H9 (cell line): ENCODE results near the gene APOLD1. TPM values are rescaled to one million over a fixed set of nuclear protein-coding genes. Genes with fewer than 3 reads are reported as not detected.

Experiments
- DNase-seq: peaks from one replicate; pipeline ENCODE4 v3.0.0-alpha.2; 2017
- H2AFZ ChIP-seq: one replicate; pipeline ENCODE4 v1.6.1; 2013; ENCODE audit warnings: mild to moderate bottlenecking, low read length, control low read depth, moderate library complexity
- H2AK5ac ChIP-seq: 2 replicates; pipeline ENCODE4 v1.6.1; 2013; ENCODE audit warnings: low read length, control low read depth, mixed read lengths; ENCODE audit not compliant: insufficient read length
- H2BK120ac ChIP-seq: one replicate; pipeline ENCODE4 v1.6.1; 2013; ENCODE audit warnings: low read depth, mild to moderate bottlenecking, low read length, control low read depth, inconsistent platforms; ENCODE audit not compliant: poor library complexity, severe bottlenecking
- H2BK12ac ChIP-seq: 2 replicates; pipeline ENCODE4 v1.6.1; 2013; ENCODE audit warnings: low read length, control low read depth, mixed read lengths, low read depth; ENCODE audit not compliant: insufficient read length
- H2BK15ac ChIP-seq: 2 replicates; pipeline ENCODE4 v1.6.1; 2013; ENCODE audit warnings: low read depth, low read length, control low read depth
- H2BK20ac ChIP-seq: one replicate; pipeline ENCODE4 v1.6.1; 2013; ENCODE audit warnings: low read depth, mild to moderate bottlenecking, low read length, control low read depth, inconsistent platforms; ENCODE audit not compliant: poor library complexity, severe bottlenecking
- H2BK5ac ChIP-seq: 2 replicates; pipeline ENCODE4 v1.6.1; 2013; ENCODE audit warnings: low read length, control low read depth, mixed read lengths; ENCODE audit not compliant: insufficient read length
- H3K14ac ChIP-seq: 2 replicates; pipeline ENCODE4 v1.6.1; 2013; ENCODE audit warnings: low read length, control low read depth; ENCODE audit not compliant: insufficient read depth
- H3K18ac ChIP-seq: 2 replicates; pipeline ENCODE4 v1.6.1; 2013; ENCODE audit warnings: low read depth, mild to moderate bottlenecking, mixed read lengths, low read length, control low read depth; ENCODE audit not compliant: insufficient read length
- H3K23ac ChIP-seq: 2 replicates; pipeline ENCODE4 v1.6.1; 2013; ENCODE audit warnings: low read length, control low read depth, mixed read lengths, low read depth; ENCODE audit not compliant: insufficient read length
- H3K23me2 ChIP-seq: 2 replicates; pipeline ENCODE4 v1.6.1; 2013; ENCODE audit warnings: low read depth, mild to moderate bottlenecking, mixed read lengths, low read length, control low read depth; ENCODE audit not compliant: insufficient read length, poor library complexity, severe bottlenecking
- H3K27ac ChIP-seq: 2 replicates; pipeline ENCODE4 v1.5.1; 2013; ENCODE audit warnings: low read length, control low read depth, mixed read lengths, low read depth; ENCODE audit not compliant: insufficient read length
- H3K27me3 ChIP-seq: 2 replicates; pipeline ENCODE4 v1.6.1; 2013; ENCODE audit warnings: low read length, control low read depth, inconsistent platforms; ENCODE audit not compliant: insufficient read depth
- H3K4ac ChIP-seq: 2 replicates; pipeline ENCODE4 v1.6.1; 2013; ENCODE audit warnings: low read depth, mild to moderate bottlenecking, control low read depth, inconsistent platforms, low read length, moderate library complexity
- H3K4me1 ChIP-seq: 2 replicates; pipeline ENCODE4 v1.6.1; 2013; ENCODE audit warnings: low read length, control low read depth, inconsistent platforms; ENCODE audit not compliant: insufficient read depth
- H3K4me2 ChIP-seq: 2 replicates; pipeline ENCODE4 v1.6.1; 2013; ENCODE audit warnings: low read length, control low read depth, mixed read lengths; ENCODE audit not compliant: insufficient read length, insufficient read depth
- H3K56ac ChIP-seq: 2 replicates; pipeline ENCODE4 v1.6.1; 2013; ENCODE audit warnings: low read depth, mild to moderate bottlenecking, mixed read lengths, low read length, control low read depth; ENCODE audit not compliant: insufficient read length
- H3K79me1 ChIP-seq: 2 replicates; pipeline ENCODE4 v1.6.1; 2013; ENCODE audit warnings: low read depth, mild to moderate bottlenecking, moderate library complexity, low read length, control low read depth, inconsistent platforms; ENCODE audit not compliant: insufficient read depth, poor library complexity, severe bottlenecking
- H3K79me2 ChIP-seq: 2 replicates; pipeline ENCODE4 v1.6.1; 2013; ENCODE audit warnings: low read length, control low read depth, inconsistent platforms; ENCODE audit not compliant: insufficient read depth
- H3K9ac ChIP-seq: 2 replicates; pipeline ENCODE4 v1.6.1; 2013; ENCODE audit warnings: low read length, control low read depth, mixed read lengths; ENCODE audit not compliant: insufficient read length; ENCODE audit errors: extremely low read depth
- H3K9me3 ChIP-seq: one replicate; pipeline ENCODE4 v1.6.1; 2013; ENCODE audit warnings: low read depth, low read length, inconsistent platforms; ENCODE audit not compliant: control insufficient read depth
- H3T11ph ChIP-seq: one replicate; pipeline ENCODE4 v1.6.1; 2013; ENCODE audit warnings: mild to moderate bottlenecking, low read length, control low read depth, inconsistent platforms
- H4K20me1 ChIP-seq: one replicate; pipeline ENCODE4 v1.6.1; 2013; ENCODE audit not compliant: control insufficient read depth, insufficient read length, insufficient read depth
- H4K5ac ChIP-seq: 2 replicates; pipeline ENCODE4 v1.6.1; 2013; ENCODE audit warnings: low read depth, mild to moderate bottlenecking, mixed read lengths, low read length, control low read depth; ENCODE audit not compliant: insufficient read length
- H4K8ac ChIP-seq: replicated peaks from 2 replicates; pipeline ENCODE4 v1.6.1; 2013; ENCODE audit warnings: low read length, control low read depth, mixed read lengths, low read depth; ENCODE audit not compliant: insufficient read length
- H4K91ac ChIP-seq: 2 replicates; pipeline ENCODE4 v1.6.1; 2013; ENCODE audit warnings: low read depth, mild to moderate bottlenecking, moderate library complexity, mixed read lengths, low read length, control low read depth; ENCODE audit not compliant: insufficient read length
- H3K27ac Mint-ChIP-seq, 3 experiments: 2 replicates in 2 of 3; 3 replicates in 1 of 3; pipeline ENCODE4 v1.8.0; 2020 to 2021; ENCODE audit warnings: mixed read lengths in 3 of 3, mild to moderate bottlenecking in 1 of 3, moderate library complexity in 1 of 3
- H3K27me3 Mint-ChIP-seq: 2 replicates; pipeline ENCODE4 v1.8.0; 2021; ENCODE audit warnings: low read depth, mild to moderate bottlenecking, moderate library complexity, mixed read lengths
- H3K36me3 Mint-ChIP-seq, 3 experiments: 2 replicates in 2 of 3; 3 replicates in 1 of 3; pipeline ENCODE4 v1.8.0; 2020 to 2021; ENCODE audit warnings: low read depth in 3 of 3, mixed read lengths in 3 of 3; ENCODE audit not compliant: insufficient read depth in 1 of 3
- H3K4me1 Mint-ChIP-seq, 2 experiments: 2 replicates each; pipeline ENCODE4 v1.8.0; 2020; ENCODE audit warnings: mixed read lengths in 2 of 2
- H3K4me3 Mint-ChIP-seq, 2 experiments: 2 replicates in 1 of 2; 3 replicates in 1 of 2; pipeline ENCODE4 v1.8.0; 2020 to 2021; ENCODE audit warnings: mild to moderate bottlenecking in 2 of 2, mixed read lengths in 2 of 2, moderate library complexity in 1 of 2
- H3K9me3 Mint-ChIP-seq, 2 experiments: 2 replicates in 1 of 2; 3 replicates in 1 of 2; pipeline ENCODE4 v1.8.0; 2020; ENCODE audit warnings: mild to moderate bottlenecking in 2 of 2, mixed read lengths in 2 of 2, moderate library complexity in 1 of 2
- CTCF ChIP-seq: fragments of 200-600 bp; sonication (generic); conservative IDR thresholded peaks from 3 replicates; pipeline ENCODE4 v1.8.0; 2021; ENCODE audit warnings: antibody characterized with exemption, mild to moderate bottlenecking
- WGBS: extraction: QIAGEN DNeasy Blood & Tissue Kit; methylation state at CpG from one replicate; pipeline ENCODE4 v1.1.7; 2013; ENCODE audit warnings: missing lambda C conversion rate, low lambda C conversion rate, mixed read lengths; ENCODE audit not compliant: insufficient read length; ENCODE audit errors: extremely low coverage; 5-methylcytosine and 5-hydroxymethylcytosine counted together
- total RNA-seq: library from RNA; stranded (reverse); gene quantifications from 2 replicates; pipeline ENCODE4 v1.2.1, GENCODE V29; 2021

The APOLD1 gene
- total RNA-seq, 1 experiment from 2014 or later = 0.48 TPM

- Histone ChIP-seq H2BK20ac (no peak overlapping the region), H2AK5ac (no peak overlapping the region), H3K4ac (no peak overlapping the region), H3K27me3 (no peaks in the 10 kb centered on the region), H2BK120ac (no peak overlapping the region), H3K14ac (no peak overlapping the region), H3K9ac (no peak overlapping the region), H3K9me3 (no peaks in the 10 kb centered on the region), H3K79me1 (peaks cover 9% of the 10 kb centered on the region), H4K8ac (no peak overlapping the region), H3K4me2 (no peak overlapping the region), H3K56ac (no peak overlapping the region), H3K79me2 (peaks cover 9% of the 10 kb centered on the region; the same call in 1 of the 2 replicates), H3T11ph (no peak overlapping the region), H4K20me1 (no peaks in the 10 kb centered on the region), H4K91ac (no peak overlapping the region), H3K18ac (no peak overlapping the region), H2BK12ac (no peak overlapping the region), H2BK5ac (no peak overlapping the region), H4K5ac (no peak overlapping the region), H3K23me2 (peaks cover 3% of the 10 kb centered on the region), H3K4me1 (no peaks in the 10 kb centered on the region), H3K23ac (no peak overlapping the region), H2AFZ (no peak overlapping the region), H2BK15ac (no peak overlapping the region), H3K27ac (no peak overlapping the region)
- Mint-ChIP-seq H3K36me3 (peaks cover 29 to 55% (median 47%) of the 10 kb centered on the region in 3 experiments), H3K4me3 (no peak overlapping the region), H3K27me3 (no peaks in the 10 kb centered on the region), H3K9me3 (no peaks in the 10 kb centered on the region), H3K4me1 (peaks cover 7 to 66% of the 10 kb centered on the region in 2 experiments), H3K27ac (no peak overlapping the region)
- no peak for TF ChIP-seq CTCF
- DNase-seq = no peak
- WGBS = no CpG with 5 or more reads among the region's 4 CpGs
Measured at GRCh38 chr12:12818701-12819100, 33.2 kb downstream of the APOLD1 start.
